GM21529 (cell line): ENCODE data around the gene OS9.
A peak's percentile ranks its signal among the peaks of the same experiment; 100 is the strongest.
"Not testable (repeated sequence)": the region's sequence is repeated elsewhere in the genome, so short reads cannot be mapped to it uniquely, and the experiment has no call there.

Source experiments
- ATAC-seq: cut with Tn5 transposase; IDR thresholded peaks from one replicate; pipeline ENCODE4 v1.9.1; 2021; ENCODE audit not compliant: unreplicated experiment

Gene OS9

GRCh38 chr12:57693659-57694458 lies at the start of gene OS9:
Gene OS9, plus strand, starts transcription at chr12:57694132. Its CDS starts 30 bp downstream, at chr12:57694162.
- peak; percentile 96 for ATAC-seq

DNA sequence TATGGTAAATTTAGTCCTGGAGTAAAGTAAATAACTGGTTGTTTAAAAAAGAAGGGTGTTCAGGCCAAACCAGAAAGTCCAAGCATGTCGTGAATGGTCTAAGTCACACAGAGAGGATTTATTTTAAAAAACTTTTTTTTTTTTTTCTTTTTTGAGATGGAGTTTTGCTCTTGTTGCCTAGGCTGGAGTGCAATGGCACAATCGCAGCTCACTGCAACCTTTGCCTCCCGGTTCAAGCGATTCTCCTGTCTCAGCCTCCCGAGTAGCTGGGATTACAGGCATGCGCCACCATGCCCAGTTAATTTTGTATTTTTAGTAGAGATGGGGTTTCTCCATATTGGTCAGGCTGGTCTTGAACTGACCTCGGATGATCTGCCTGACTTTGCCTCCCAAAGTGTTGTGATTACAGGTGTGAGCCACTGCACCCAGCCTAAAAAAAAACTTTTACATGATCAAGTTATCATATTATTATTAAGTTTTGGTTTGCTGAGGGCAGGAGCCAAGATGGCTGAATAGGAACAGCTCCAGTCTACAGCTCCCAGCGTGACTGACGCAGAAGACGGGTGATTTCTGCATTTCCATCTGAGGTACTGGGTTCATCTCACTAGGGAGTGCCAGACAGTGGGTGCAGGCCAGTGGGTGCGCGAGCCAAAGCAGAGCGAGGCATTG lies 47.8 kb upstream of the OS9 start:
- ATAC-seq = not testable (repeated sequence)

- not testable (repeated sequence) for ATAC-seq
Observed at GRCh38 chr12:57646659-57647049, 47.3 kb upstream of the OS9 start.

- no peak for ATAC-seq
Observed at GRCh38 chr12:57654042-57654441, 39.9 kb upstream of the OS9 start.

DNA sequence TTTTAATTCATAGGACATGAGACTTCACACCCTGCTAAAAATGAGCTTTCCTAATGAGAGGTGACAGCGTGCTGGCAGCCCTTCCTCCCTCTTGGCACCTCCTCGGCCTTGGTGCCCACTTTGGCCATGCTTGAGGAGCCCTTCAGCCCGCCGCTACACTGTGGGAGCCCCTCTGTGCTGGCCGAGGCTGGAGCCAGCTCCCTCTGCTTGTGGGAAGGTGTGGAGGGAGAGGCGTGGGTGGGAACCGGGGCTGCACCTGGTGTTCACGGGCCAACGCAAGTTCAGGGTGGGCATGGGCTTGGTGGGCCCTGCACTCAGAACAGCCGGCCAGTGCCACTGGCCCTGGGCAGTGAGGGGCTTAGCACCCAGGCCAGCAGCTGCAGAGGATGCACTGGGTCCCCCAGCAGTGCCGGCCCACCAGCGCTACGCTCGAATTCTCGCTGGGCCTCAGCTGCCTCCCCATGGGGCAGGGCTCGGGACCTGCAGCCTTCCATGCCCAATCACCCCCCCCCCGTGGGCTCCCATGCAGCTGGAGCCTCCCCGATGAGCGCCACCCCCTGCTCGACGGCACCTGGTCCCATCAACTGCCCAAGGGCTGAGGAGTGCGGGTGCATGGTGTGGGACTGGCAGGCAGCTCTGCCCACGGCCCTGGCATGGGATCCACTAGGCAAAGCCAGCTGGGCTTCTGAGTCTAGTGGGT lies 38.2 kb upstream of the OS9 start:
- no peak for ATAC-seq

DNA sequence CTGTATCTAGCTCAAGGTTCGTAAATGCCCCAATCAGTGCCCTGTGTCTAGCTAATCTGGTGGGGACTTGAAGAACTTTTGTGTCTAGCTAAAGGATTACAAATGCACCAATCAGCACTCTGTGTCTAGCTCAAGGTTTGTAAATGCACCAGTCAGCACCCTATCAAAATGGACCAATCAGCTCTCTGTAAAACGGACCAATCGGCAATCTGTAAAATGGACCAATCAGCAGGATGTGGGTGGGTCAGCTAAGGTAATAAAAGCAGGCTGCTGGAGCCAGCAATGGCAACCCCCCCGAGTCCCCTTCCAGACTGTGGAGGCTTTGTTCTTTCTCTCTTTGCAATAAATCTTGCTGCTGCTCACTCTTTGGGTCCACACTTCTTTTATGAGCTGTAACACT lies 37.5 kb upstream of the OS9 start:
- not testable (repeated sequence) for ATAC-seq

DNA sequence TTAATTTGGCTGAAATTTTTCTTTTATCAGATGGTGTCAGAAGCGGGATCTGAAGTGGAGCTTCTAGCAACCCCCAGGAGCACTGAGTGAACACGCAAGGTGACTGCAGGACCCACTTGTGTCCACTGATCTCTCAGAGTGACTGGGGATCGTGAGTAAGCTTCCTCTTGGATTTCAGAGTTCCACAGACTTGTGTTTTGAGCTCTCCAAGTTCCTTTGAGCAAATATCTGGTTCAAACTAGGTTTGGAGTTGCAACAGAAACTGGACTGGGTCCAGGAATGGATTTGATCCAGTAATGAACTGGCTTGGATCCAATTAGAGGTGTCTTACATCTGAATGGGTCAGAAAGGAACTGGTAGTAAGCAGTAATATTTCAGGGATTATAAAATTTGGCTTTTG lies 36.2 kb upstream of the OS9 start:
- ATAC-seq = no peak

- ATAC-seq = no peak
Observed at GRCh38 chr12:57658890-57659289, 35.0 kb upstream of the OS9 start.

- ATAC-seq = no peak
Observed at GRCh38 chr12:57661376-57661775, 32.6 kb upstream of the OS9 start.

DNA sequence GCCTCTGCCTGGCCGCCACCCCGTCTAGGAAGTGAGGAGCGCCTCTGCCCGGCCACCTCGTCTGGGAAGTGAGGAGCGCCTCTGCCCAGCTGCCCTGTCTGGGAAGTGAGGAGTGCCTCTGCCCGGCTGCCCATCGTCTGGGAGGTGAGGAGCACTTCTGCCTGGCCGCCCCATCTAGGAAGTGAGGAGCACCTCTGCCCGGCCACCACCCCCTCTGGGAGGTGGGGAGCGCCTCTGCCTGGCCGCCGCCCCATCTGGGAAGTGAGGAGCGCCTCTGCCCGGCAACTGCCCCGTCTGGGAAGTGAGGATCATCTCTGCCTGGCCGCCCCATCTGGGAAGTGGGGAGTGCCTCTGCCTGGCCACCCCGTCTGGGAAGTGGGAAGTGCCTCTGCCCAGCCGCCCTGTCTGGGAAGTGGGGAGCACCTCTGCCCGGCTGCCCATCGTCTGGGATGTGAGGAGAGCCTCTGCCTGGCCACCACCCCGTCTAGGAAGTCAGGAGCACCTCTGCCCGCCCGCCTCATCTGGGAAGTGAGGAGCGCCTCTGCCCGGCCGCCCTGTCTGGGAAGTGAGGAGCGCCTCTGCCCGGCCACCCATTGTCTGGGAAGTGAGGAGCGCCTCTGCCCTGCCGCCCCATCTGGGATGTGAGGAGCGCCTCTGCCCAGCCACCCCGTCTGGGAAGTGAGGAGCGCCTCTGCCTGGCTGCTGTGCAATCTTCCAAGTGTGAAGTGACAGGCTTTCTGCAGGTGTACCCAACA lies 28.7 kb upstream of the OS9 start:
- not testable (repeated sequence) for ATAC-seq

DNA sequence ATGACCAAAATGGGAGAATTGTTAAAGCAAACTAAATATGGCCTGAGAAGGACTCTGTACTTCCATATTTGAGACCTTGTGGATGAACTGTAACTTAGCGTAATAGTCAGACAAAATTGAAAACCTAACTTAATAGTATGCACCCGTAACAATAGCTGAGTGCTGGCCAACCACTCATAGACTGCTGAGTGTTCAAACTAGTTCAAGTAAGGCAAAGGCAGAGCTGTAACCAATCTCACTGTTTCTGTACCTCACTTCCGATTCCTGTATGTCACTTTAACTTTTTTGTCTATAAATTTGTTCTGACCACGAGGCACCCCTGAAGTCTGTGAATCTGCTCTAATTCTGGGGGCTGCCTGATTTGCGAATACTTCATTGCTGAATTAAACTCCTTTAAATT lies 27.0 kb upstream of the OS9 start:
- no peak for ATAC-seq

- not testable (repeated sequence) for ATAC-seq
Observed at GRCh38 chr12:57669691-57670090, 24.2 kb upstream of the OS9 start.

- ATAC-seq = not testable (repeated sequence)
Observed at GRCh38 chr12:57671811-57672210, 22.1 kb upstream of the OS9 start.

DNA sequence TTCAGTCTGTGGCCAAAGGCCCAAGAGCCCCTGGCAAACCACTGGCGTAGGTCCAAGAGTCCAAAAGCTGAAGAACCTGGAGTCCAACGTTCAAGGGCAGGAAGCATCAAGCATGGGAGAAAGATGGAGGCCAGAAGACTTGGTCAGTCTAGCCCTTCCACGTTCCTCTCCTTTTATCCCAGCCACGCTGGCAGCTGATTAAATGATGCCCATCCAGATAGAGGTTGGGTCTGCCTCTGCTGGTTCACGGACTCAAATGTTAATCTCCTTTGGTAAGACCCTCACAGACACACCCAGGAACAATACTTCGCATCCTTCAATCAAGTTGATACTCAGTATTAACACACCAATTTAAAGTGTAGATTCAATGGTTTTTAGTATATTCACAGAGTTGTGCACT lies 21.1 kb upstream of the OS9 start:
- no peak for ATAC-seq

GRCh38 chr12:57674691-57675090 lies 19.2 kb upstream of the OS9 start:
- ATAC-seq = no peak

GRCh38 chr12:57677947-57678346 lies 16.0 kb upstream of the OS9 start:
- not testable (repeated sequence) for ATAC-seq

GRCh38 chr12:57679697-57680096 lies 14.2 kb upstream of the OS9 start:
- ATAC-seq = no peak

DNA sequence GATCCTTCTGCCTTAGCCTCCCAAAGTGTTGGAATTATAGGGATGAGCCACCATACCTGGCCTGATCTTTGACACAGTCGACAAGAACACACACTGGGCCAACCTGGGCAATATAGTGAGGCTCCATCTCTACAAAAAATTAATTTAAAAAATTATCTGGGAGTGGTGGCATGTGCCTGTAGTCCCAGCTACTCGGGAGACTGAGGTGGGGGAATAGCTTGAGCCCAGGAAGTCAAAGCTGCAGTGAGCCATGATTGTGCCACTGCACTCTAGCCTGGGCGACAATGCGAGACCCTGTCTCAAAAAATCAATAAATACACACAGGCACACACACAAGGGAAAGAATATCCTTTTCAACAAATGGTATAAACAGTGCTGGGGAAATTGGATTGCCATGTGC lies 6.1 kb upstream of the OS9 start:
- ATAC-seq = no peak

DNA sequence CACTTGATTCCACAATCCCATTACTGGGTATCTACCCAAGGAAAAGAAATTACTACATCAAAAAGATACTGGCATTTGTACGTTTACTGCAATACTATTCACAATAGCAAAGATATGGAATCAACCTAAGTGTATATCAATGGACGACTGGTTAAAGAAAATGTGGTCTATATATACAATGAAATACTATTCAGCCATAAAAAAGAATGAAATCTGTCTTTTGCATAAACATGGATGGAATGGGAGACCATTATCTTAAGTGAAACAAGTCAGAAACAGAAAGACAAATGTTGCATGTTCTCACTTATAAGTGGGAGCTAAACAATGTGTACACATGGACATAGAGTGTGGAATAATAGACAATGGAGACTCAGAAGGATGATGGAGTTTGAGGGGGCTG lies 5.0 kb upstream of the OS9 start:
- ATAC-seq = no peak

- no peak for ATAC-seq
Observed at GRCh38 chr12:57692500-57692899, 1.4 kb upstream of the OS9 start.

GRCh38 chr12:57693317-57693658 lies 644 bp upstream of the OS9 start:
- no peak for ATAC-seq
